Measurements from ENCODE around the gene FOXA3. TPM values are rescaled to one million over a fixed set of nuclear protein-coding genes. Genes with fewer than 3 reads are reported as not detected.

Gene FOXA3
- total RNA-seq, 2 donors from 2014 or later, result 0.09 to 1.1 TPM

DNA sequence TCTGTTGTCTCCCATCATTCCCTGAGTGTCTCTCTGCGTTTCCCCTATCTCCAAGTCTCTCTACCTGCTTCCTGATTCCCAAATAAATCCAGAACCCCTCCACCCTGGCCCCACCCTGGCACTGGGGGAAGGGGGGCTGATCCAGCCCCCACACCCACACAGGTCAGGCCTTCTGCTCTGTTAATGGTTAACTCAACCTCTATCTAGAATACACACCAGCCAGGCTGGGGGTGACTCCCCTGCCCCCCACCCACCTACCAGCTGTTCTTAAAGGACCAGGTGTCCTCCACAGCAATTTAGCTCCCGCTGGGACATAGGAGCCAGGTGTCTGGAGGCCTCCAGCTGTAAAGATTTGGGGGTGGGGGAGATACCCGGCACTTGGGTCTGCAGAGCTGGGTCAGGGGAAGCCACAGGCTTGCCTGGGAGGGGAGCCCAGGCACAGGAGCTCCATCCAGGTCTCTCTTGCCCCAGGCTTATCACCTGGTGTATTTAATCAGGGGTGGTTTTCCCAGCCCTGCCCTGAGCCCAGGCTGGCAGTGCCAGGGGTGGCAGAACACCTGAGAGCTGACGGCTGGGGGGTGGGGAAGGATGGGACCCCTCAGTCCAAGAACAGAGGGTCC lies 17.9 kb downstream of the FOXA3 start:
- H3K4me3 ChIP-seq, result peak overlapping the region in 1 of 2 donors; percentile 36
- H3K9me3 ChIP-seq, result no peaks in the 10 kb centered on the region
- TF ChIP-seq POLR2A (IDR thresholded peaks at IDR 0.05), result no peak
- TF ChIP-seq, protein P1, sequence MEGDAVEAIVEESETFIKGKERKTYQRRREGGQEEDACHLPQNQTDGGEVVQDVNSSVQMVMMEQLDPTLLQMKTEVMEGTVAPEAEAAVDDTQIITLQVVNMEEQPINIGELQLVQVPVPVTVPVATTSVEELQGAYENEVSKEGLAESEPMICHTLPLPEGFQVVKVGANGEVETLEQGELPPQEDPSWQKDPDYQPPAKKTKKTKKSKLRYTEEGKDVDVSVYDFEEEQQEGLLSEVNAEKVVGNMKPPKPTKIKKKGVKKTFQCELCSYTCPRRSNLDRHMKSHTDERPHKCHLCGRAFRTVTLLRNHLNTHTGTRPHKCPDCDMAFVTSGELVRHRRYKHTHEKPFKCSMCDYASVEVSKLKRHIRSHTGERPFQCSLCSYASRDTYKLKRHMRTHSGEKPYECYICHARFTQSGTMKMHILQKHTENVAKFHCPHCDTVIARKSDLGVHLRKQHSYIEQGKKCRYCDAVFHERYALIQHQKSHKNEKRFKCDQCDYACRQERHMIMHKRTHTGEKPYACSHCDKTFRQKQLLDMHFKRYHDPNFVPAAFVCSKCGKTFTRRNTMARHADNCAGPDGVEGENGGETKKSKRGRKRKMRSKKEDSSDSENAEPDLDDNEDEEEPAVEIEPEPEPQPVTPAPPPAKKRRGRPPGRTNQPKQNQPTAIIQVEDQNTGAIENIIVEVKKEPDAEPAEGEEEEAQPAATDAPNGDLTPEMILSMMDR (IDR thresholded peaks at IDR 0.05), result no peak
- no peak for TF ChIP-seq POLR2AphosphoS5 (IDR thresholded peaks at IDR 0.05)
- no peaks in the 10 kb centered on the region for H3K36me3 ChIP-seq
- DNase-seq (ENCODE audit: low spot score), result no peak
- intact Hi-C loops (cut with DNase I), result loop anchor here (5.0 to 10.0 kb wide), 2 partner anchors 65 to 133 kb away; partner anchors contain the start of gene RSPH6A
- peak overlapping the region; percentile 76 to 82 for H3K27ac ChIP-seq
- H3K4me1 ChIP-seq (replicated peaks), result peaks cover 29% of the 10 kb centered on the region
- H3K27me3 ChIP-seq (replicated peaks; ENCODE audit: insufficient read depth), result no peaks in the 10 kb centered on the region
- WGBS, result 42% methylated on average over 4 of the region's 4 CpGs

DNA sequence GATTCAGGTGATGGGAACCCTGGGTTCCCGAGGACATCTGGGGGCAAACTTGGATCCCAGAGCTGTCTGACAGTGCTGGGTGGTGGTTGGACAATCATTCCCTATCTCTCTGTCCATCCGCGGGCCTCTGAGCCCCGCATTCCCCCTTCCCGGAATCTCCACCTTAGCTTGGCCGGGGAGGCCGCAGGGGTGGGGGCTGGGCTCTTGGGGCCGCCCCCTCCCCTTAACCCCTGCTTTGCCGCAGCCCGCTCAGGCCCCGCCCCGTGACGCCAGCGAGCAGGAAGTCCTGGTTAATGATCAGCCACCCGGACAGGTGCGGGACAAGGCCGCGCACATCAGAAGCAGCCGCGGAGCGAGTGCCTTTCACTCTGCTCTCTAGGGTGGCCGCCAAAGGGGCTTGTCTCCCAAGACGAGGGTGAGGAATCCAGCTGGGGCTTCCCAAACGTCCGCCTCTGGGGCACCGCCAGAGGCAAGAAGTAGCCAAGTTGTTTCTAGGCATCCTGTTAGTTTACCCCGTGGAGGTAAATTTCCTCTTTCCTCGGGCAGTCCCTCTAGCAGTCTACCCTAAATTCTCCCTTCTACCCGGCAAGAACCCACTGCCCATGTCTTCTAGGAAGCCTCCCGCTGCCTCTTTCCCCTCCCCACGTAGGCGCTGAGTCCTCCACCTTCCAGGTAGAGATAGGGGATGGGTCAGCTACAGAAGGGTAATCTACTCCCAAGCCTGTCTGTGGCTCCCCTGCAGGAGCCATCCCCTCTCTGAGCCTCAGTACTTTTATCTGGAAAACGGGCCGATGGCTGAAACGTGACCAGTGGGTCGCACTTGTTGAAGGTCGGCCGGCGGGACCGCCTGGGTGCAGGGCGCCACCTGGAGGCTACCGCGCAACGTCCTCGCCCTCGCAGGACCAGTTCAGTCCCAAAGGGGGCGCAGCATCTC lies 18.8 kb downstream of the FOXA3 start:
- peak overlapping the region; percentile 12 to 36 for H3K4me3 ChIP-seq
- TF ChIP-seq POLR2A (IDR thresholded peaks at IDR 0.05) (peak; percentile 71), POLR2AphosphoS5 (IDR thresholded peaks at IDR 0.05) (peak; percentile 82)
- TF ChIP-seq, protein P1 (IDR thresholded peaks at IDR 0.05), result peak; percentile 75 to 98 (median 94)
- intact Hi-C loops (cut with DNase I), result loop anchor here (5.0 to 10.0 kb wide), 2 partner anchors 66 to 132 kb away; partner anchors contain the start of gene RSPH6A
- peaks cover 29% of the 10 kb centered on the region for H3K4me1 ChIP-seq (replicated peaks)
- H3K36me3 ChIP-seq, result no peaks in the 10 kb centered on the region
- DNase-seq (ENCODE audit: low spot score), result peak; percentile 80
- peak overlapping the region; percentile 76 to 82 for H3K27ac ChIP-seq
- no peaks in the 10 kb centered on the region for H3K27me3 ChIP-seq (replicated peaks; ENCODE audit: insufficient read depth)
- H3K9me3 ChIP-seq, result no peaks in the 10 kb centered on the region
- 13% methylated on average over 43 of the region's 47 CpGs for WGBS

DNA sequence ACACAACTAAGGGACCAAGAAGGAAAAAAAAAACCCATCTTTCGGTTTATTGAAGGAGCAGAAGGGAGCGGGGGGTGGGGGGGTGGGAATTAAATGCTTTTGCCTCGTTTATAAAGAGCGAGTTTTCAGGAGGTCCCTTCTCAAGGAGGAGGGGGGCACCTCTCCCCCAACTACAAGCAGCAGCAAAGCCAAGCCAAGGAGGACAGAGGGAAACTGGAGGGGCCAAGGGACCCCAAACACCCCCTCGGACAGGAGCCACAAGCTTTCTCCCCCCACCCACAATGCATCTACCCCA lies 19.4 kb downstream of the FOXA3 start:
- Histone ChIP-seq H3K27me3 (replicated peaks; ENCODE audit: insufficient read depth) (no peaks in the 10 kb centered on the region), H3K4me3 (peak overlapping the region in 1 of 2 donors; percentile 84), H3K4me1 (replicated peaks) (peaks cover 25% of the 10 kb centered on the region), H3K9me3 (no peaks in the 10 kb centered on the region), H3K36me3 (no peaks in the 10 kb centered on the region), H3K27ac (no peak overlapping the region)
- TF ChIP-seq POLR2A (IDR thresholded peaks at IDR 0.05), result no peak
- TF ChIP-seq, protein P1 (IDR thresholded peaks at IDR 0.05), result peak in 1 of 4 experiments; percentile 15
- DNase-seq (ENCODE audit: low spot score), result no peak
- WGBS, result 17% methylated on average over 5 of the region's 5 CpGs
- intact Hi-C loops (cut with DNase I), result loop anchor here (5.0 to 10.0 kb wide), 2 partner anchors 66 to 131 kb away; partner anchors contain the start of gene RSPH6A

DNA sequence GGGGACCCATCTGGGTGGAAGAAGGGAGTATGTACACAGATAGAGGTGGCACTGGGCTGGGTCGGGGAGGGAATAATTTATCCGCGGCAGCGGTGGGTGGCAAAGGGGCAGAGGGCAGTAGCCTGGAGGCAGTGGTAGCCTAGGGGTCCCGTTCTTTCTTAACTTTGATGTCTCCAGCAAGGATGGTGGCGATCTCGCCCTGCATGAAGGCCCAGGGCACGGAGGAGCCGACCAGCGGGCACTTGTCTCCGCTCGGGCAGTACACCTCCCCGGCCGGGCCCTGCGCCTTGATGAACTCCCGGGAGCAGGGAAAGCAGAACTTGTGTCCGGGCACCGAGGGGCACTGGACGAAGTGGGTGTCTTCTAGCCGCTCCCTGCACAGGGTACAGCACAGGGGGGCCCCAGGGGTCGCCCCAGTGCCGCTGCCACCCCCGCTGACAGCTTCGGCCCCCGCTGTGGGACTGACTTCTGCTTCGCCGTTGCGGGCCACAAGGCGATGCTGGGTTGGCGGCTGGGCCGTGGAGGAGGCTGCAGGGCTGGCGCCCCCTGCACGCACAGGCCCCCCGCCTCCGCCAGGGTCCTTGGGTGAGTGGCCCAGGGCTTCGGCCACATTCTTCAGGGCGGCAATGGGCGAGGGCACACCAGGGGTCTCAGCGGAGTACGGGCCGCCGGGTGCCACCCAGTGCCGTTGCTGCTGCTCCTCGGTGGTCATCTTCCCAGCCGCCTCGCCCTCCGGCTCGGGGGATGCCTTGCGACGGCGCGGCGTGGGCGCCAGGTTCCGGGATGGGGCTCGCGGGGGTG lies 20.0 kb downstream of the FOXA3 start:
- Histone ChIP-seq H3K36me3 (no peaks in the 10 kb centered on the region), H3K4me1 (replicated peaks) (peaks cover 24% of the 10 kb centered on the region), H3K27me3 (replicated peaks; ENCODE audit: insufficient read depth) (no peaks in the 10 kb centered on the region), H3K27ac (no peak overlapping the region), H3K4me3 (peak overlapping the region in 1 of 2 donors; percentile 84), H3K9me3 (no peaks in the 10 kb centered on the region)
- TF ChIP-seq, protein P1 (IDR thresholded peaks at IDR 0.05), result no peak
- TF ChIP-seq POLR2AphosphoS5 (IDR thresholded peaks at IDR 0.05) (no peak), POLR2A (IDR thresholded peaks at IDR 0.05) (no peak)
- intact Hi-C loops (cut with DNase I), result loop anchor here (5.0 to 10.0 kb wide), 2 partner anchors 67 to 131 kb away; partner anchors contain the start of gene RSPH6A
- 81% methylated on average over 33 of the region's 57 CpGs for WGBS
- no peak for DNase-seq (ENCODE audit: low spot score)

Measured in prostate gland (tissue), 2 donors.